Hepatocyte (in vitro differentiated cells): Measurements from ENCODE around the gene SLC6A12.

Experiments used
- EZH2phosphoT487 ChIP-seq: fragments of 200-600 bp; sonication (generic); IDR thresholded peaks from one replicate; pipeline ENCODE4 v1.6.1; 2018; ENCODE audit warnings: antibody characterized with exemption, mild to moderate bottlenecking, low read depth, moderate library complexity; ENCODE audit not compliant: unreplicated experiment, severe bottlenecking
- TF ChIP-seq, protein P1 (sequence below): fragments of 200-600 bp; sonication (generic); IDR thresholded peaks from 2 replicates; pipeline ENCODE4 v1.5.1; 2016; ENCODE audit warnings: antibody characterized with exemption, mild to moderate bottlenecking; ENCODE audit not compliant: poor library complexity

DNA sequence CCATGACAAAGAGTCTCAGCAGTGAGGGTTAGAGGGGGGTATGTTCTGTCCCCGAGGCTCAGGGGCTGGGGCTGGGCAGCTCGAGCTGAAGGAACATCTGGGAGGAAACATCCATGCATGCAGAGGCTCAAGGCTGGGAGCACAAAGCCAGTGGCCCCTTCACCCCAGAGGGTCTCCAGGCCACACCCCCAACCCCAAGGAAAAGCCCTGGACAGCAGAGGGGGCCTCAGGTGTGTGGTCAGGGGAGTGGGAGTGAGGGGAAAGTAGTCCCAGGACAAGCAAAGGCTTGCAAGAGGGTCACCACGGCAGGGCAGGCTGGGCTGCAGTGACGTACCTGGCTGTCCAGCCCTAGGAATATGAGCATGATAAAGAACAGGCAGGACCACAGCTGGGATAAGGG lies 17.5 kb downstream of the SLC6A12 start:
- TF ChIP-seq, protein P1, sequence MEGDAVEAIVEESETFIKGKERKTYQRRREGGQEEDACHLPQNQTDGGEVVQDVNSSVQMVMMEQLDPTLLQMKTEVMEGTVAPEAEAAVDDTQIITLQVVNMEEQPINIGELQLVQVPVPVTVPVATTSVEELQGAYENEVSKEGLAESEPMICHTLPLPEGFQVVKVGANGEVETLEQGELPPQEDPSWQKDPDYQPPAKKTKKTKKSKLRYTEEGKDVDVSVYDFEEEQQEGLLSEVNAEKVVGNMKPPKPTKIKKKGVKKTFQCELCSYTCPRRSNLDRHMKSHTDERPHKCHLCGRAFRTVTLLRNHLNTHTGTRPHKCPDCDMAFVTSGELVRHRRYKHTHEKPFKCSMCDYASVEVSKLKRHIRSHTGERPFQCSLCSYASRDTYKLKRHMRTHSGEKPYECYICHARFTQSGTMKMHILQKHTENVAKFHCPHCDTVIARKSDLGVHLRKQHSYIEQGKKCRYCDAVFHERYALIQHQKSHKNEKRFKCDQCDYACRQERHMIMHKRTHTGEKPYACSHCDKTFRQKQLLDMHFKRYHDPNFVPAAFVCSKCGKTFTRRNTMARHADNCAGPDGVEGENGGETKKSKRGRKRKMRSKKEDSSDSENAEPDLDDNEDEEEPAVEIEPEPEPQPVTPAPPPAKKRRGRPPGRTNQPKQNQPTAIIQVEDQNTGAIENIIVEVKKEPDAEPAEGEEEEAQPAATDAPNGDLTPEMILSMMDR: no peak
- TF ChIP-seq EZH2phosphoT487: no peak
